ENCODE results near the gene OSGIN1.
A peak's percentile ranks its signal among the peaks of the same experiment; 100 is the strongest.
"Not testable (repeated sequence)": the region's sequence is repeated elsewhere in the genome, so short reads cannot be mapped to it uniquely, and the experiment has no call there.

Gene OSGIN1

DNA sequence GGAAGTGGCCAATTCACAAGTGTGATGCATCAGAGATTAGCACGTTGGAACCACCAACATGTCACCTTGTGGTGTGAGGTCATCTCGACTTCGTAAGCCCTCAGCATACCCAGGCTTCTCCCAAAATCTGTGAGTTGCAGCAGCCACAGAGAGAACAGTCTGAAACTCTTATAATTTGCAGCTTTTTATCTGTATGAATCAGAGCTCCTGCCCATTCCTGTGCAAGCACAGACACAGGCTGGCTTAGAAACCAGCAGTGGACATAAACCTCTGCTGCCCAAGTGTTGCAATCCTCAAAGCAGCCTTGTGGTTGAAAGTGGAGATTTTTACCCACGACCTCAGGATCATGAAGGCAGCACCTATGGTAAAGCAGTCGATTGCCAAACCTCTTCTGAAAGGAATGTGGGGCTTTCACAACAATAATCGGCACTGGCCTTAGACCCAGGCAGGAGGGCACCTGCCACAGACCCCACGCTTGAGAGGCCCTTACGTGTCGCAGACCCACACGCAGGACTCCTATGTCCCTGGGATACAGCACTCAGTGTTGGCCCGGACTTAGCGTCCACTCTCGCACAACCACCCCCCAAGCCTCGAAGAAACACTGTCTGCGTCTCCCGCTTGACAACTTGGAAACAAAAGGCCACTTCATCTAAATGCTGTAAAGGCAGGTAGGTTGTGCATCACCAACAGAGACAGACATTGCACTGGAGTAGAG, 24.5 kb upstream of the OSGIN1 start:
- DNase-seq = peak; percentile 38

DNA sequence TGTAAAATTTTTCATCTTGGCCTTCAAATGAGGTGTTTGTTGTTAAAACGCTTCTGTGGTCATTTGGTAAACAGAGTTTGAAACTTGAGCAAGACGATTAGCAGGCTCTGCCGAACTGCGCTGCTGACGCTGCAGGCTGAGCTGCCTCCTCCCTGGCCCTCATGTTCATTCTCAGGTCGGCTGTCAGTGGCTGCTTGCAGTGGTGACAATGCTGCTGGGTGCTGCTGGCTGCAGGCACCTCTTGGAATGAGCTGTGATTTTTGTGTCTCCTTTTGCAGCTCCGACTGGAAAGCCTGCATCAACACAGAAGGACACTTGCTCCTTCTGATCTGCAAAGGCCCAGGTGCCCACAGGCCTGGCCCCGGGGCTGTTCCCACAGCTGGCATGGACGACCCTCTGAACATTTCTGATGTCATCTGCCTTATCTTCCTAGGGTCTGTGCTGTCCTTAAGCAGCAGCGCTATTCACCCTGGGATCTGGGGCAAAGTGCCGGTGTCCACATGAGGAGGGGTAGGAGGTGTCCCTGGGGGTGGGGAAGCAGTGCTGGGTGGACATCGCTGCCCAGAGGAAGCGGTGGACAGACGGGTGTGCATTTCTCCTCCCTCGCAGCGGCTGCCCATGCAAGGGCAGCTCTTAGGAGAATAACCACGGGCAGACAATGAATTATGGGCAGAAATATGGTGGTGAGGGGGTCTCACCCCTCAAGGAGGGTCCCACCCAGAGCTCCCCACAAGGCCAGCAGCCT, 23.1 kb upstream of the OSGIN1 start:
- DNase-seq = no peak

DNA sequence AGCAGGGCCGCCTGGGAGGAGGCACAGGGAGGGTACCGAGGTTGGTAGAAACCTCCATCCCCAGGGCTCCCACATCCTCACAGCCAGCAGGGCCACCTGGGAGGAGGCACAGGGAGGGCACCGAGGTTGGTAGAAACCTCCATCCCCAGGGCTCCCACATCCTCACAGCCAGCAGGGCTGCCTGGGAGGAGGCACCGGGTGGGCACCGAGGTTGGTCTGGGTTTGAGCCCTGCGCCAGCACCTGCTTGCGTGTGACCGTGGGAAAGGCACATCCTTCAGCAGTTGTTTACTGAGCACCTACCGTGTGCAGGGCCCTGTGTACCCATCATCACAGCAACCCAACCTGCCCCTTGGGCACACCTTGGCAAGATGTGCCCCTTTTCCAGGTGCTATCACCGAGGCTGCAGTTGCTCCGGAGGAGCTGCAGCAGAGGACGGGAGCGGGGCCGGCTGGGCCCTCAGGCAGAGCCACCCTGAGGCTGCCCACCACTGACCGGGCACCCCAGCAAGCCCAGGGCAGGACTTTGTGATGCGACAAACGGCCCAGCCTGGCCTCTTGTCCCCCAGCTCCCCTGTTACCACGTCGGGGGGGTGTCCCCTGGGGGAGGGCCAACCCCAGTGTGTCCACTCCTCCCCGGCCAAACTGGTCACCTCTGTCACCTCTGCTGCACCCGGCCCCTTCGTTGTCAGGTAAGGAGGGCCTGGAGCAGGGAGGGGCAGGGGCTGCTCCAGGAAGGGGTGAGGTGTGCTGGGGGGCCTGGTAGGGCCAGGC, 22.1 kb upstream of the OSGIN1 start:
- no peak for DNase-seq

DNA sequence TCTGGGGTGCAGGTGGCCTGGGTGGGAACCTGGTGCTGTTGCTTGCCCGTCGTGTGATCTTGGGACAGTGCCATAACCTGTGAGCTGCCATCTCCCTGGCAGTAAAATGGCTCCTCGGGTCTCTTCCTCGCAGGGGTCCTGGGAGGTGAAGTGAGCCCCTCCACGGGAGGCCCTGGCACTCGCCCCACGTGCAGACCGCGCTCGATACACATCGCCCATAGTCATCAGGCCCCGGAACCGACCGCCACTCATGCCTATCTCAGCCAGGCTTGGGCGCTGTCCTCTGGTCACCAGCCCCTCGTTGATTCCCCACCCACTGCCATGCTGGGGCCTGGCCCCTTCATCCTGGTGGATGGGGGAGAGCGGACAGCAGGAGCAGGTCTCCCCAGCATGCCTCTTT, 21.5 kb upstream of the OSGIN1 start:
- DNase-seq = no peak

DNA sequence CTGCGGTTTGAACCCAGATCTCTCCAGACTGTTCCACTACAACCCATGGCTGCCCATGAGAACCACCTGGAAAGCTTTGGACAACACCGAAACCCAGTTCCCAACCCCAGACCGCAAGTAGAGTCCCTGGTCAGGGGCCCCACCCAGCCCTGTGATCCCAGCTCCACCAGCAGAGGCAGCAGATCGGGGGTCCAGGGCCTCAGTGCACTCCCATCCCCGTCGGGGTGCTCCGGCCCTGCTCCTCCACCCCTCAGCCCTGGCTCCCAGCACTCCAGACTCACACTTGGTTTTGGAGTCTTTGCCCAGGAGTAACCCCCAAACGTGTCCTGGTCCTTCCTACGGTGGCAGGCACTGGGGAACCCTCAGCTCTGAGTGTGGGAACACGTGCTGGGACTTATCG, 20.7 kb upstream of the OSGIN1 start:
- DNase-seq = no peak

DNA sequence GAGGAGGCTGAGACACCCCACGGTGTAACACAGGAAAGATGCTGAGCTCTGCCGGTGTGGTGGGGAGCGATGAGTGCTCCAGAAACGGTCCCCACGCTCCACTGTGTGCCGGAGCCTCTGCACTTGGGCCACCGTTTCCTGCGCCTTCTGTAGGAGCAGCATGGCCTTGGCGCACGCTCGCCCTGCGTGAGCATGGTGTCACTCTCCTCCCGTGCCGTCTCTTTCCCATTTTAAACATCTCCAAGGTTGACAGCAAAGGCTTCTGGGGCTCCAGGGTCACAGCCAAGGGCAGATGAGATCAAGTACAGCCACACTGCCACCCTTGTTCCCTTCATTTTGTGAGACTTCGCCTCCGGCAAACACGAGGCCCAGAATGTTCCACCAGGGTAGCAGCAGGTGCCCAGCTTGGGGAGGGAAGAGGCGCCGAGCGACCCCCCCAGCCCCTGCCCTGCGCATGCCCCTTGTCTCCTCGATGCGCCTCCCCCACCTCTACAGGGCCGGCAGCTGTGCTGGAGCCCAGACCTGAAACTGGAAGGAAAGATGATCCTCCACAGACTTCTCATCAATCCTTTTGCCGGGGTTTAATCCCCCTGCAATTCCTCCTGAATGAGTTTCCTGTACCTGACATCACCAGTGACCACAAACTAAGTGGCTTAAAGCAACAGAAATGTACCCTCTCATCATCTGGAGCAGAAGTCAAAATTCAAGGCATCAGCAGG, 19.9 kb upstream of the OSGIN1 start:
- DNase-seq = no peak

DNA sequence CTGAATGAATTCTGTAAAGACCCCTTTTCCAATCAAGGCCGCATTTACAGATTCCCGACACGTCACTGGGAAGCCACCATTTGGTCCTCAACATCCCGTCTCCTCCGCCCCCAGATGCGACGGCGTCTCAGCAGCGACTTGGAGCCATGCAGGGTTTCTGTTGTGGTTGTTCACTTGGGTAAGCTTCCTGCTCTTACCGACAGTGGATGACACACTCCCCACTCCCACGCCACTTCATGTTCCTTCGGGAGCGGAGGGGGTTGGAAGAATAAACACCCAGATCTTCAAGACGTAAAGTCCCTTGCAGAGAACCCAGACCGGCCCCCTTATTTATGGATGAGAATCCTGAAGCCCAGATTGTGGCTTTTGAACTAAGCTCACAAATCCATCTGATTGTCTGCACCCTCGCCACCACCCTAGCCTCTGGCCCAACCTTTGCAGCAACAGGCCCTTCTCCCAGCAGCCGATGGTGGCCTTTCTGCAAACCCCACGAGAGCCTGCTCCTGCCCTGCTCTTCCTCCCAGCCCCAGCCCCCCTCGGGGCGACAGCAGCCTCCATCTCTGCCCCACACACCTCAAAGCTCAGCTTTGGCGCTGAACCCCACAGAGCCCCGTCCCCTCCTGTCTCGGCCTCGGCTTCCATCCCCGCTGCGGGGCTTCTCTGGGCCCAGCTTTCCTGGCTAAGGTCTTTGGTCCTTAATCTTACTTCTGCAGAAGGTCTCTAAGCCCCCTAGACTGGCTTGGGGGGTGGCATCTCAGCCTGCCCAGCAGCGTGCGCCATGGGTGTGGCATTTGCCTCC, 19.0 kb upstream of the OSGIN1 start:
- no peak for DNase-seq

DNA sequence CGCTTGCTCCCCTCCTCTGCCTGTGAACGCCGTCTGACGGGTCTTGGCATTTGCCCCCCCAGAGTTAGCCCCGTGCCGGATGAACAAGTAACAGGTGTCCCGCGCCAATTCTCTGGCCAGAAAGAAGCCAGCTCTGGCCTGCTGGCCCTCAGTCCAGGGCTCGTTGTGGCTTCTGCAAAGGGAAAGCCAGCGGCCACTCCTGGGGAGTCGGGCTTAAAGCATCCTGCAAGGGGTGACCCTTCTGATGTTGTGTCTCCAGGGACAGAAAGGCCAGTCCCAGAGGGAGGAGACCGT, 18.4 kb upstream of the OSGIN1 start:
- no peak for DNase-seq

DNA sequence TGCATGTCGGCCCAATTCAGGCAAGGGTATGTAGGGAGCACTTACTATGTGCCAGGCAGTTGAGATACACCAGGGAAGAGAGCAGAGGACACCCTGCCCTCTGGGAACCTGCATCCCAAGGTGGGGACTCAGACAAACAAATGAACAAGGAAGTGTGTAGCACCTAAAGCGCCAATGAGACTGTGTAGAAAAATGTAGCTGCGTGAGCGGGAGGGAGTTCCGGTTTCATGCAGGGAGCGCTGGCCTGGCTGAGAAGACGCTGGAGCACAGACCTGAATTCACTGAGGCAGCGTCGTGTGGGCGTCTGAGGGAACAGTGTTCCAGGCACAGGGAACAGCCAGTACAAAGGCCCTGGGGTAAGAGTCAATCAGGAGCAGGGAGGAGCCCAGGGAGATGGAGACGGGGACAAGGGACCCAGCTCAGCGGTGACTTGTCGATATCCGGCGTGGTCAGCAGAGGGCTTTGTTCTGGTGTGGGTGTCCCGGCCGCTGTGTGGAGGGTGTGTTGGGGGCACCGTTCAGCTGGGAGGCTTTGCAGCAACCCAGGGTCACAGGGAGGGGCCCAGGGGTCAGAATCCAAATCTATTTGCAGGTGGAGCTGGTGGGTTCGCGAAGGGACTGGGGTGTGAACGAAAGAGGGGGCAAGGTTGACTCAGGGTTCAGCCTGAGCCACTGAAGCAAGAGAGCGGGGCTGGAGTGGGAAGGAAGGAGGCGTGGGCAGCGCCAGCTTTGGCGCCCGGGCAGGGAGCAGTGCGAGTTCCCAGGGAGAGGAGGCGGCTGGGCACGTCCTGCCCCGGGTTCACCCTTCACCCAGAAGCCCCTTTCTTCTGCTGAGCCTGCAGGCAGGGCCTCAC, 17.8 kb upstream of the OSGIN1 start:
- no peak for DNase-seq

DNA sequence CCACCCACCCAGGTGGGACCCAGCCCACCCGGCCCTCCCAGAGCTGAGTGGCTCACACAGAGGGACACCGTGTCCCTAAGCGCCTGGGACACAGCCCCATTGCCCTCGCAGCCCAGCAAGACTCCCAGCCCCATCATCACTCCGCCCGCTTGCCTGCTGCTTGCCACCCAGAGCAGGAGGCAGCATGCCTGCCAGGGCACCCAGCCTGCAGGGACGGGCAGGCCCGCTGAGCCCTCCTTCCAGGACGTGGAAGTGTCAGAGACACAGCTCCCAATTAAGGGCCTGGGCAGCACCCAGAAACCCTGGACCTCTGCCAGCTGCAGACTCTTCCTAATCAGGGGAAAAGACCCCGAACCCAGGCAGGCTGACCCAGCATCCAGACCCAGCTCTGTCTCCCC, 17.2 kb upstream of the OSGIN1 start:
- DNase-seq = no peak

DNA sequence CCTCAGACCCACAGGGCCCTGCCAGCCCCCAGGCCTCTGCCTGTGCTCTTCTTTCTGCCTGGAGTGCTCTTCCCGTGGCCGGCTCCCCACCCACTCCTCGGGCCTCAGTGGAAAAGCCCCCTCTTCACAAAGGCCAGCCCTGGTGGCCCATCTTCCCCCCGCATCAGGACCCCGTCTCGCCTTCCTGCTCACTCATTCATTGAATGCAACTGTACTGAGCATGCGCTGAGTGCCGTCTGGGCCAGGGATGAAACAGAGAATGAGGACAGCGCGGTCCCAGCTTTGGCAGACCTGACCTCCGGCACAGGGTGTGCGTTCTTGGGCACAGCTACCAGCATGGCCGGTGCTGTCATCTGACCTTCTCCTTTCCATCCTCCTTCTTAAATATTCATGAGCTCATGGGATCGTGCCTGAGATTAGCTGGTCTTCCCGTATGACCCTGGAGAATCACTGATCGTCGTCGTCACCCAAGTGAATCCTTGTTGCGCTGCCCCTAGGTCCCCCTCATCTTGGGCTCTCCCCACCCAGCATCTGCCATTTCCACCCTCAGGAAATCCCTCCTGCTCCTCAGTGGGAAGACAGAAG, 16.4 kb upstream of the OSGIN1 start:
- DNase-seq = no peak

DNA sequence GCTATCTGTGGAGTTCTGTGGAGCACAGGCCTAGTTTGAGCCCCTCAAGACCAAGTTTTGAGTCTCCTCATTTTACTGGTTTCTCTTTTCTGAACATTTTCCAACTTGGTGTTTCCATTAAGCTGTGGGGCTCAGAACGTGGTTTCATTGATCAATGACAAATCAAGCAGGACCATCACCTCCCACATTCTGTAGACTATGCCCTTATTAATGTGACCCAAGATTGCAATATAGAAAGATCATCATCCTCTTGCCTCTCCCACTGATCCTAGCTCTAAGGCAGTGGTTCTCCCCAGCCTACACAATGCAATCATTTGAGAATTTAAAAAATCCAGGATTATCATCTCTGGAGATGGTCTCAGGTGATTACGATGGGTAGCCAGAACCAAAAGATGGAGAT, 15.8 kb upstream of the OSGIN1 start:
- no peak for DNase-seq

DNA sequence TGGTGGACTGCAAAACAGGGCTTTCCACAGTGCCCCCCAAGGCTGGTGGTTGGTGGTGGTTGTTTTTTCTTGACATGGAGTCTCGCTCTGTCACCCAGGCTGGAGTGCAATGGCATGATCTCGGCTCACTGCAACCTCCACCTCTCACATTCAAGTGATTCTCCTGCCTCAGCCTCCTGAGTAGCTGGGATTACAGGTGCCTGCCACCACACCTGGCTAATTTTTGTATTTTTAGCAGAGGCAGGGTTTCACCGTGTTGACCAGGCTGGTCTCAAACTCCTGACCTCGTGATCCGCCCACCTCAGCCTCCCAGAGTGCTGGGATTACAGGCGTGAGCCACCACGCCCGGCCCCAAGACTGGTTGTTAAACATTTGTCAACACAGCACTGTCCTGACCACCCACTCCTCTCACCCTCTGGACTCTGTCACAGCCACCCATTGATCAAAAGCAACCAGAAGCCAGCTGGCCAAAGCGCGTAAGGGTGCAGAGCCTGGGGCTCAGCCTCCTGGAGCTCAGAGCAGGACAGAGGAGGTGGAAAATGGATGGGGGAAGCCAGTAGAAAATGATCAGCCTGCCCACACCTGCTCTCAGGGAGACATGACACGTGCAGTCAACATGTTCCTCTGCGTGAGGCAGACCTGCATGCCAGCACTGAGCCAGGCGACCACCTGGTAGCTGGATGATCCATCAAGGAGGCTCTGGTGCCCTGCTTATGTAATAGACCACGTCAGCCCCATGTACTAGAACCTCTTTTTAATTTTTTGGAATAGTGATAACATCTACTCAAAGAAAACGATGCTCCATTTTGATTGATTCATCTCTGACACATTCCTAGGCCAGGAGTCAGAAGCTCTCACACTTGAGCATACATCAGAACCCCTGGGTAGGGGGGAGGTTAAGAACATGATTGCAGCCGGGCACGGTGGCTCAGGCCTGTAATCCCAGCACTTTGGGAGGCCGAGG, 14.8 kb upstream of the OSGIN1 start:
- DNase-seq = no peak

DNA sequence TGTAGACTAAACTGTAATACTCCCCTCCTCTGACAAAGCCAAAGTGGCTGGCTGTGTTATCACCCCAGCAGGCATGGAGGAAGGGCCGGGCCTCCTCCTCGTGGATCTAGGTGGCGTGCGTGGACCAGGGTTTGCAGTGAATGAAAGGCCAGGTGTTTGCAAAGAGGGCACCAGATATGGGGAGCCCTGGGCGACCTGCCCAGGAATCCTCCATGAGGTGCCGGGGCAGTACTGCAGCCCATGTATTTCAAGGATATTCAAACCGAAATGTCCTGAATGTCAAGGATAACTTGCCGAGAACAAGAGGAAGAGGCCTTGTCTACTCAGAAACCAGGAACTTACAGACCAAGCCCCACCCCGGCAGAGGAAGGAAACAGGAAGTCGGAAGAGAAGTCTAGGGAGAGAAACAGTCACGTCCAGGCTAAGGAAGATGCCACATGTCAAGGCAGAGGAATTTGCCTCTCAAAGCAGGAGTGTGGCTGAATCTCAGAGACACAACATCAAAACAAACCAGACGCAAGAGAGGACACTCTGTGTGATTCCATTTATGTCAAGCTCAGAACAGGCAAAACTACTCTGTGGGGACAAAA, 13.7 kb upstream of the OSGIN1 start:
- no peak for DNase-seq

DNA sequence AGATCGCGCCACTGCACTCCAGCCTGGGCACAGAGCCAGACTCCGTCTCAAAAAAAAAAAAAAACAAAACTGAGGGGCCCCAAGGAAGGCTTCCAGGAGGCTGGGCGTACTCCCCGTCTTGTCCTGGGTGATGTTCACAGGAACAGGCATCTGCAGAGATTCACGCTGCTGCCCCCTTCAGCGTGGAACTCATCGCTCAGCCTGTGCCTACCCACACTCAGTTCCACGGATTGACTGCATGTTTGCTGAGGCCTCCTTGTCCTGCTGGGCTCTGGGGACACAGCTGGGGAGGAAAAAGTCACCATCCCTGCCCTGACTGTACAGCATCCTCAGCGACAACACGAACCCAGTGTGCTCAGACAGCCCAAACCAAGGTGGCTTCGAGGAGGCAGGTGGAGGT, 12.9 kb upstream of the OSGIN1 start:
- no peak for DNase-seq

DNA sequence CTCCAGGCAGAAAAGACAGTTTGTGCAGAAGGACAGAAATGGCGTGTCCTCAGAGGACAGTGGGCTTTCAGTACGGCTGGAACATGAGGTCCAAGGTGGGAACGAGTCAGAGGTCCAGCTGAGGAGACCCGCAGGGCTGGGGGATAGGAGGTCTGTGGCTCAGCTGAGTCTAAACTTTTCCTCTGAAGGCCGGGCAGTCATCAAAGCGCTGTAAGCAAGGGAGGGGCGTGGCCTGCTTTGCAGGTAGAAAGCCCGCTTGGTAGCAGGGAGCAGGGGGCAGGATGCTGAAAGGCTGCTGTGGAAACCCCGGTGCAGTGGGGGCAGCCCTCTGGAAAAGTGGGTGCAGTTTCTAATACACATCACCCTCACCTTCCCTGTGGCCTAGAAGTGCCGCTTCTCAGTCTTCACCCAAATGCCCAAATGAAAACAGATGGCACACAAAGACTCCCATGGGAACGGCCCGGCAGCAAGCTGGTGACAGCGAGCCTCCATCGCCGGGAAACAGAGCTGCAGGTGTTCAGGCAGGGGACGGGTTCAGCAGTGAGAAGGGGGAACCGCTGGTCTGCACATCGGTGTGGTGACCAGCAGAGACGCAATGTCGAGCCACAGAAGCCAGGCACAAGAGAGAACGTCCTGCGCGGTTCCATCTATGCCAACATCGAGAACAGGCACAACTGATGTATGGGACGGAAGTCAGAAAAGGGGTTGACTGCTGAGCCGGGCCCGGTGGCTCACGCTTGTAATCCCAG, 12.2 kb upstream of the OSGIN1 start:
- no peak for DNase-seq

DNA sequence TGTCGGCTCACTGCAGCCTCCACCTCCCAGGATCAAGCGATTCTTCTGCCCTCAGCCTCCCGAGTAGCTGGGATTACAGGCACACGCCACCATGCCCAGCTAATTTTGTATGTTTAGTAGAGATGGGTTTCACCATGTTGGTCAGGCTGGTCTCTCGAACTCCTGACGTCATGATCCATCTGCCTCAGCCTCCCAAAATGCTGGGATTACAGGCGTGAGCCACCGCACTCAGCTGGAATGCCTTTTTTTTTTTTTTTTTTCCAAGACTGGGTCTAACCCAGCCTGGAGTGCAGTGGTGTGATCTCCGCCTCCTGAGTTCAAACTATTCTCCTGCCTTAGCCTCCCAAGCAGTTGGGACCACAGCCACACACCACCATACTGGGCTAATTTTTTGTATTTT, 11.5 kb upstream of the OSGIN1 start:
- DNase-seq = not testable (repeated sequence)

DNA sequence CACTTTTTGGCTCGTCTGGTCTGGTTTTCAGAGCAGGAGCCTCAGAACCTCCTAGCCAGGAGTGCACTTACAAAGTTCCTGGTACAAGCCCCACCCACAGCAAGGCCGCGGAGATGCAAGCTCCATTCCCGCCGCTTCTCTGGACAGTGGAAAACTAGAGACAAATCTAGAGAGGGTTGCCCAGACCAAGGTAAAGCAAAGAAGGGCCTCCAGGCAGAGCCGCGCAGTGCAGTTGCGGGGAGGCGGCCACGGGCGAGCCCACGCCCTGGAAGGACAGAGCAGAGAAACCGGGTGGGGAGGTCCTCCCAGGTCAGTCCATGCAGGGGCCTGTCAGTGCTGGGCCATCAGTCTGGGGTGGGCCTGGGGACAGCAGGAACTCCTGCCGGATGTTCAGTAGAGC, 11.0 kb upstream of the OSGIN1 start:
- DNase-seq = no peak
